K562 (cell line): ENCODE results near the gene C2. TPM values are rescaled to one million over a fixed set of nuclear protein-coding genes. Genes with fewer than 3 reads are reported as not detected.
A peak's percentile ranks its signal among the peaks of the same experiment; 100 is the strongest.

Experiments
- BCL6 ChIP-seq: fragments of 250-450 bp; sonication (Bioruptor Pico); IDR thresholded peaks from 2 replicates; pipeline ENCODE4 v1.4.0; 2020
- CEBPB ChIP-seq: fragments of 450-650 bp; IDR thresholded peaks from 2 replicates; pipeline ENCODE4 v1.6.1; 2016; ENCODE audit warnings: missing genetic modification characterization, missing compliant biosample characterization
- CHD4 ChIP-seq: fragments of 200-600 bp; sonication (generic); IDR thresholded peaks from 3 replicates; pipeline ENCODE4 v1.6.1; 2012; ENCODE audit warnings: low read depth, mild to moderate bottlenecking, mixed read lengths, low read length, inconsistent platforms; ENCODE audit not compliant: insufficient read depth, insufficient replicate concordance, poor library complexity, severe bottlenecking
- HDAC8 ChIP-seq: fragments of 450-650 bp; IDR thresholded peaks from 2 replicates; pipeline ENCODE4 v1.6.1; 2016; ENCODE audit warnings: mild to moderate bottlenecking, missing genetic modification characterization, moderate library complexity, missing compliant biosample characterization
- L3MBTL2 ChIP-seq: fragments of 450-650 bp; IDR thresholded peaks from 2 replicates; pipeline ENCODE4 v1.6.1; 2016; ENCODE audit warnings: mild to moderate bottlenecking, moderate library complexity
- LEF1 ChIP-seq: fragments of 450-650 bp; IDR thresholded peaks from 2 replicates; pipeline ENCODE4 v1.6.1; 2016; ENCODE audit warnings: mild to moderate bottlenecking
- MCM3 ChIP-seq: fragments of 450-650 bp; IDR thresholded peaks from 2 replicates; pipeline ENCODE4 v1.6.1; 2016
- NFE2L1 ChIP-seq: fragments of 450-650 bp; IDR thresholded peaks from 2 replicates; pipeline ENCODE4 v1.6.1; 2016; ENCODE audit warnings: missing genetic modification characterization, low read depth, mild to moderate bottlenecking, missing compliant biosample characterization, moderate library complexity, borderline replicate concordance
- NUFIP1 ChIP-seq: fragments of 450-650 bp; IDR thresholded peaks from 2 replicates; pipeline ENCODE4 v1.6.1; 2018; ENCODE audit not compliant: partially characterized antibody
- TRIM28 ChIP-seq: fragments of 450-650 bp; IDR thresholded peaks from 2 replicates; pipeline ENCODE4 v1.6.1; 2017
- ZBTB17 ChIP-seq: fragments of 450-650 bp; formaldehyde crosslinking; IDR thresholded peaks from 2 replicates; pipeline ENCODE4 v1.4.0; 2020; ENCODE audit warnings: mild to moderate bottlenecking
- ZBTB7A ChIP-seq: IDR thresholded peaks from 2 replicates; pipeline ENCODE4 v1.6.1; 2011; ENCODE audit warnings: low read depth, mild to moderate bottlenecking, low read length, moderate library complexity, borderline replicate concordance; ENCODE audit not compliant: control insufficient read depth
- ZNF12 ChIP-seq: sonication (generic); formaldehyde crosslinking; IDR thresholded peaks from 2 replicates; pipeline ENCODE4 v1.4.0; 2020; ENCODE audit warnings: mild to moderate bottlenecking, missing genetic modification reagents
- ZNF316 ChIP-seq: fragments of 450-650 bp; IDR thresholded peaks from 2 replicates; pipeline ENCODE4 v1.6.1; 2016
- ZNF583 ChIP-seq: fragments of 250-450 bp; sonication (Bioruptor Pico); IDR thresholded peaks from 2 replicates; pipeline ENCODE4 v1.4.0; 2020
- ZNF79 ChIP-seq: fragments of 250-450 bp; sonication (Bioruptor Pico); IDR thresholded peaks from 2 replicates; pipeline ENCODE4 v1.4.0; 2020; ENCODE audit warnings: low read depth, mild to moderate bottlenecking, moderate library complexity
- polyA plus RNA-seq, 8 experiments: library from polyadenylated mRNA; depleted of rRNA in 4 of 8; stranded (reverse) in 5 of 8; unstranded in 3 of 8; fragments of >200 nt; fragmentation: Nextera tagmentation in 2 of 8; fragmentation: Illumina TruSeq in 1 of 8; extraction: Ambion mirVana in 2 of 8; extraction: Trizol in 1 of 8; gene quantifications; 2 replicates each; pipeline versions ENCODE4 v1.2.1 to v1.2.3, GENCODE V29; 2011 to 2014; ENCODE audit warnings: inconsistent platforms in 1 of 8, missing spikeins in 1 of 8
- total RNA-seq, 7 experiments: library from RNA; depleted of rRNA in 6 of 7; stranded (reverse); fragments of >200 nt in 6 of 7; fragmentation: Illumina TruSeq in 2 of 7; extraction: Trizol in 2 of 7; gene quantifications; 2 replicates each; pipeline versions ENCODE4 v1.2.1 to v1.2.3, GENCODE V29; 2011 to 2021; ENCODE audit warnings: low replicate concordance in 1 of 7
- TF ChIP-seq, protein P1 (sequence below): fragments of 450-650 bp; IDR thresholded peaks from one replicate; pipeline ENCODE4 v1.6.1; 2018; ENCODE audit warnings: mild to moderate bottlenecking, moderate library complexity; ENCODE audit not compliant: partially characterized antibody
- TF ChIP-seq, protein P2 (sequence below): sonication (generic); formaldehyde crosslinking; IDR thresholded peaks from 2 replicates; pipeline ENCODE4 v1.4.0; 2020; ENCODE audit warnings: mild to moderate bottlenecking, missing genetic modification reagents
- TF ChIP-seq, protein P3 (sequence below): sonication (generic); formaldehyde crosslinking; IDR thresholded peaks from 2 replicates; pipeline ENCODE4 v1.8.1; 2022; ENCODE audit warnings: missing genetic modification reagents
- TF ChIP-seq, protein P4 (sequence below): fragments of 450-650 bp; formaldehyde crosslinking; IDR thresholded peaks from 2 replicates; pipeline ENCODE4 v1.4.0; 2020; ENCODE audit warnings: mild to moderate bottlenecking, moderate library complexity
- TF ChIP-seq, protein P5 (sequence below), 2 experiments: fragments of 450-650 bp; IDR thresholded peaks; 2 replicates each; pipeline ENCODE4 v1.6.1; 2016

The C2 gene
- total and polyA plus RNA-seq, 9 of the 15 experiments (the other 6 are each of a cell fraction or from before 2014, with no cell fraction given): 0.05 to 1.1 (median 0.39) TPM; not detected in 1

DNA sequence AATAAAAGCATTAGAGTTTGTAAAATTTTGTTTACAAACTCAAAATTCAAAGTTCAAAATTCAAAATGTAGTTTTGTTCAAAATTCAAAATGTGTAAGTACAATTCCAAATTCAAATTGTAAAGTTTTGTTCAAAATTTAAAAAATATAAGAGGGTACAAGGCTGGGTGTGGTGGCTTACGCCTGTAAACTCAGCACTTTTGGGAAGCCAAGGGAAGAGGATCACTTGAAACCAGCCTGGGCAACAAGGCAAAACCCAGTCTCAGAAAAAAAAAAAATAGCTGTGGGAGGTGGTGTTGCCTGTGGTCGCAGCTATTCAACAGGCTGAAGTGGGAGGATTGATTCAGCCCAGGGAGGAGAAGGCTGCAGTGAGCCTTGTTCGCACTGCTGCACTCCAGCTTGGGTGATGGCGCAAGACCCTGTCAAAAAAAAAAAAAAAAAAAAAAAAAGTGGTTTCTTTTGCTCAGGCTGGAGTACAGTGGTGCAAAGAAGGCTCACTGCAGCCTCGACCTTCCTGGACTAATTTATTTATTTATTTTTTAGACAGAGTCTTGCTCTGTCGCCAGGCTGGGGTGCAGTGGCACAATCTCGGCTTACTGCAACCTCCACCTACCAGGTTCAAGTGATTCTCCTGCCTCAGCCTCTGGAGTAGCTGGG is 20.2 kb upstream of the C2 start (continued):
- TF ChIP-seq HDAC8 (no peak), CEBPB (tag) (peak; percentile 97), TRIM28 (no peak), ZNF583 (CRISPR knock-in tag) (no peak), ZNF12 (CRISPR knock-in tag) (no peak), NFE2L1 (tag) (no peak), NUFIP1 (no peak), CHD4 (no peak), ZBTB7A (0 out of 2 replicates have a peak, but pooled peaks have one; percentile 30), MCM3 (no peak), BCL6 (CRISPR knock-in tag) (no peak), LEF1 (no peak), ZNF316 (peak; percentile 65), ZNF79 (CRISPR knock-in tag) (no peak), ZBTB17 (CRISPR knock-in tag) (no peak), L3MBTL2 (no peak)
- TF ChIP-seq, protein P1, sequence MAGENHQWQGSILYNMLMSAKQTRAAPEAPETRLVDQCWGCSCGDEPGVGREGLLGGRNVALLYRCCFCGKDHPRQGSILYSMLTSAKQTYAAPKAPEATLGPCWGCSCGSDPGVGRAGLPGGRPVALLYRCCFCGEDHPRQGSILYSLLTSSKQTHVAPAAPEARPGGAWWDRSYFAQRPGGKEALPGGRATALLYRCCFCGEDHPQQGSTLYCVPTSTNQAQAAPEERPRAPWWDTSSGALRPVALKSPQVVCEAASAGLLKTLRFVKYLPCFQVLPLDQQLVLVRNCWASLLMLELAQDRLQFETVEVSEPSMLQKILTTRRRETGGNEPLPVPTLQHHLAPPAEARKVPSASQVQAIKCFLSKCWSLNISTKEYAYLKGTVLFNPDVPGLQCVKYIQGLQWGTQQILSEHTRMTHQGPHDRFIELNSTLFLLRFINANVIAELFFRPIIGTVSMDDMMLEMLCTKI: no peak
- TF ChIP-seq, protein P2, sequence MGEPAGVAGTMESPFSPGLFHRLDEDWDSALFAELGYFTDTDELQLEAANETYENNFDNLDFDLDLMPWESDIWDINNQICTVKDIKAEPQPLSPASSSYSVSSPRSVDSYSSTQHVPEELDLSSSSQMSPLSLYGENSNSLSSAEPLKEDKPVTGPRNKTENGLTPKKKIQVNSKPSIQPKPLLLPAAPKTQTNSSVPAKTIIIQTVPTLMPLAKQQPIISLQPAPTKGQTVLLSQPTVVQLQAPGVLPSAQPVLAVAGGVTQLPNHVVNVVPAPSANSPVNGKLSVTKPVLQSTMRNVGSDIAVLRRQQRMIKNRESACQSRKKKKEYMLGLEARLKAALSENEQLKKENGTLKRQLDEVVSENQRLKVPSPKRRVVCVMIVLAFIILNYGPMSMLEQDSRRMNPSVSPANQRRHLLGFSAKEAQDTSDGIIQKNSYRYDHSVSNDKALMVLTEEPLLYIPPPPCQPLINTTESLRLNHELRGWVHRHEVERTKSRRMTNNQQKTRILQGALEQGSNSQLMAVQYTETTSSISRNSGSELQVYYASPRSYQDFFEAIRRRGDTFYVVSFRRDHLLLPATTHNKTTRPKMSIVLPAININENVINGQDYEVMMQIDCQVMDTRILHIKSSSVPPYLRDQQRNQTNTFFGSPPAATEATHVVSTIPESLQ: no peak
- TF ChIP-seq, protein P3, sequence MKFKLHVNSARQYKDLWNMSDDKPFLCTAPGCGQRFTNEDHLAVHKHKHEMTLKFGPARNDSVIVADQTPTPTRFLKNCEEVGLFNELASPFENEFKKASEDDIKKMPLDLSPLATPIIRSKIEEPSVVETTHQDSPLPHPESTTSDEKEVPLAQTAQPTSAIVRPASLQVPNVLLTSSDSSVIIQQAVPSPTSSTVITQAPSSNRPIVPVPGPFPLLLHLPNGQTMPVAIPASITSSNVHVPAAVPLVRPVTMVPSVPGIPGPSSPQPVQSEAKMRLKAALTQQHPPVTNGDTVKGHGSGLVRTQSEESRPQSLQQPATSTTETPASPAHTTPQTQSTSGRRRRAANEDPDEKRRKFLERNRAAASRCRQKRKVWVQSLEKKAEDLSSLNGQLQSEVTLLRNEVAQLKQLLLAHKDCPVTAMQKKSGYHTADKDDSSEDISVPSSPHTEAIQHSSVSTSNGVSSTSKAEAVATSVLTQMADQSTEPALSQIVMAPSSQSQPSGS (CRISPR knock-in tag): no peak
- TF ChIP-seq, protein P4, sequence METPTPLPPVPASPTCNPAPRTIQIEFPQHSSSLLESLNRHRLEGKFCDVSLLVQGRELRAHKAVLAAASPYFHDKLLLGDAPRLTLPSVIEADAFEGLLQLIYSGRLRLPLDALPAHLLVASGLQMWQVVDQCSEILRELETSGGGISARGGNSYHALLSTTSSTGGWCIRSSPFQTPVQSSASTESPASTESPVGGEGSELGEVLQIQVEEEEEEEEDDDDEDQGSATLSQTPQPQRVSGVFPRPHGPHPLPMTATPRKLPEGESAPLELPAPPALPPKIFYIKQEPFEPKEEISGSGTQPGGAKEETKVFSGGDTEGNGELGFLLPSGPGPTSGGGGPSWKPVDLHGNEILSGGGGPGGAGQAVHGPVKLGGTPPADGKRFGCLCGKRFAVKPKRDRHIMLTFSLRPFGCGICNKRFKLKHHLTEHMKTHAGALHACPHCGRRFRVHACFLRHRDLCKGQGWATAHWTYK (CRISPR knock-in tag): no peak
- TF ChIP-seq, protein P5, sequence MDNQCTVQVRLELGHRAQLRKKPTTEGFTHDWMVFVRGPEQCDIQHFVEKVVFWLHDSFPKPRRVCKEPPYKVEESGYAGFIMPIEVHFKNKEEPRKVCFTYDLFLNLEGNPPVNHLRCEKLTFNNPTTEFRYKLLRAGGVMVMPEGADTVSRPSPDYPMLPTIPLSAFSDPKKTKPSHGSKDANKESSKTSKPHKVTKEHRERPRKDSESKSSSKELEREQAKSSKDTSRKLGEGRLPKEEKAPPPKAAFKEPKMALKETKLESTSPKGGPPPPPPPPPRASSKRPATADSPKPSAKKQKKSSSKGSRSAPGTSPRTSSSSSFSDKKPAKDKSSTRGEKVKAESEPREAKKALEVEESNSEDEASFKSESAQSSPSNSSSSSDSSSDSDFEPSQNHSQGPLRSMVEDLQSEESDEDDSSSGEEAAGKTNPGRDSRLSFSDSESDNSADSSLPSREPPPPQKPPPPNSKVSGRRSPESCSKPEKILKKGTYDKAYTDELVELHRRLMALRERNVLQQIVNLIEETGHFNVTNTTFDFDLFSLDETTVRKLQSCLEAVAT (IDR thresholded peaks at IDR 0.05): no peak
